ENCODE results near the gene ATP9B.

GRCh38 chr18:79102886-79103285 lies 33.7 kb downstream of the ATP9B start:
- TF ChIP-seq, protein P1, sequence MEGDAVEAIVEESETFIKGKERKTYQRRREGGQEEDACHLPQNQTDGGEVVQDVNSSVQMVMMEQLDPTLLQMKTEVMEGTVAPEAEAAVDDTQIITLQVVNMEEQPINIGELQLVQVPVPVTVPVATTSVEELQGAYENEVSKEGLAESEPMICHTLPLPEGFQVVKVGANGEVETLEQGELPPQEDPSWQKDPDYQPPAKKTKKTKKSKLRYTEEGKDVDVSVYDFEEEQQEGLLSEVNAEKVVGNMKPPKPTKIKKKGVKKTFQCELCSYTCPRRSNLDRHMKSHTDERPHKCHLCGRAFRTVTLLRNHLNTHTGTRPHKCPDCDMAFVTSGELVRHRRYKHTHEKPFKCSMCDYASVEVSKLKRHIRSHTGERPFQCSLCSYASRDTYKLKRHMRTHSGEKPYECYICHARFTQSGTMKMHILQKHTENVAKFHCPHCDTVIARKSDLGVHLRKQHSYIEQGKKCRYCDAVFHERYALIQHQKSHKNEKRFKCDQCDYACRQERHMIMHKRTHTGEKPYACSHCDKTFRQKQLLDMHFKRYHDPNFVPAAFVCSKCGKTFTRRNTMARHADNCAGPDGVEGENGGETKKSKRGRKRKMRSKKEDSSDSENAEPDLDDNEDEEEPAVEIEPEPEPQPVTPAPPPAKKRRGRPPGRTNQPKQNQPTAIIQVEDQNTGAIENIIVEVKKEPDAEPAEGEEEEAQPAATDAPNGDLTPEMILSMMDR (IDR thresholded peaks at IDR 0.05; ENCODE audit: low read depth, low read length, missing input control), result no peak
- TF ChIP-seq EGR1 (IDR thresholded peaks at IDR 0.05; ENCODE audit: low read depth in 2 of 2) (no peak), SP1 (IDR thresholded peaks at IDR 0.05) (no peak)

Measured in liver (tissue), 3 donors.